ENCODE data around the gene AAK1.

GRCh38 chr2:69687971-69688611 is 44.6 kb upstream of the AAK1 start:
- TF ChIP-seq CTCF (optimal IDR thresholded peaks at IDR 0.05 in 1 of 3, IDR thresholded peaks at IDR 0.05 in 1 of 3, conservative IDR thresholded peaks at IDR 0.05 in 1 of 3; ENCODE audit: extremely low read depth in 1 of 3, insufficient read depth in 2 of 3, low read length in 3 of 3) (no peak), EZH2 (IDR thresholded peaks at IDR 0.05; ENCODE audit: low read length) (no peak)

All from keratinocyte (primary cell).